Thyroid gland (tissue), 4 donors: ENCODE measurements around the gene RFX4.

Source experiments
- POLR2A ChIP-seq, 2 donors: fragments of 450-650 bp; IDR thresholded peaks; one replicate each; pipeline ENCODE4 v1.6.1; 2017; ENCODE audit warnings: antibody characterized with exemption in 2 of 2, mild to moderate bottlenecking in 2 of 2, moderate library complexity in 1 of 2
- TF ChIP-seq, protein P1 (sequence below), 6 experiments: fragments of 200-600 bp in 3 of 6; fragments of 450-650 bp in 3 of 6; sonication (generic) in 3 of 6; IDR thresholded peaks; one replicate each; pipeline ENCODE4 v1.5.1; 2016 to 2019; ENCODE audit warnings: antibody characterized with exemption in 6 of 6, mild to moderate bottlenecking in 2 of 6, inconsistent platforms in 1 of 6, moderate library complexity in 1 of 6

DNA sequence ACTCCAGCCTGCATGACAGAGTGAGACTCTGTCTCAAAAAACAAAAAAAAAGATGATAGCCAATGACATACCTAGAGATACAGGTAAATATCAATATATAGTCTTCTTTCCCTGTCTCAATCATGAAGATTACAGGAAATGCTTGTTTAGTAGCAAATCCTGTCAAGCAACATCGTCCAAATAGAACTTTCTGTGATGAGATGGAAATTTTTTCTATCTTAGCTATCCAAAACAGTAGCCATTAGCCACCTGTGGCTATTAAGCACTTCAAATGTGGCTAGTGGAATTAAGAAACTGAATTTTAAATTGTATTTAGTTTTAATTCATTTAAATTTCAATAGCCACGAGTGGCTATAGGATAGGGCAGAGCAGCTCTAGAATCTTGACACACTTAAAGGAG is 158.4 kb downstream of the RFX4 start:
- TF ChIP-seq, protein P1, sequence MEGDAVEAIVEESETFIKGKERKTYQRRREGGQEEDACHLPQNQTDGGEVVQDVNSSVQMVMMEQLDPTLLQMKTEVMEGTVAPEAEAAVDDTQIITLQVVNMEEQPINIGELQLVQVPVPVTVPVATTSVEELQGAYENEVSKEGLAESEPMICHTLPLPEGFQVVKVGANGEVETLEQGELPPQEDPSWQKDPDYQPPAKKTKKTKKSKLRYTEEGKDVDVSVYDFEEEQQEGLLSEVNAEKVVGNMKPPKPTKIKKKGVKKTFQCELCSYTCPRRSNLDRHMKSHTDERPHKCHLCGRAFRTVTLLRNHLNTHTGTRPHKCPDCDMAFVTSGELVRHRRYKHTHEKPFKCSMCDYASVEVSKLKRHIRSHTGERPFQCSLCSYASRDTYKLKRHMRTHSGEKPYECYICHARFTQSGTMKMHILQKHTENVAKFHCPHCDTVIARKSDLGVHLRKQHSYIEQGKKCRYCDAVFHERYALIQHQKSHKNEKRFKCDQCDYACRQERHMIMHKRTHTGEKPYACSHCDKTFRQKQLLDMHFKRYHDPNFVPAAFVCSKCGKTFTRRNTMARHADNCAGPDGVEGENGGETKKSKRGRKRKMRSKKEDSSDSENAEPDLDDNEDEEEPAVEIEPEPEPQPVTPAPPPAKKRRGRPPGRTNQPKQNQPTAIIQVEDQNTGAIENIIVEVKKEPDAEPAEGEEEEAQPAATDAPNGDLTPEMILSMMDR (IDR thresholded peaks at IDR 0.05) = no peak
- TF ChIP-seq POLR2A (IDR thresholded peaks at IDR 0.05) = no peak
